ENCODE data around the gene CIB4. TPM values are rescaled to one million over a fixed set of nuclear protein-coding genes. Genes with fewer than 3 reads are reported as not detected.

CIB4 gene
- total RNA-seq, 1 experiment from 2014 or later, result not detected

- no peaks in the 10 kb centered on the region for H3K27me3 ChIP-seq (replicated peaks; ENCODE audit: control insufficient read depth, insufficient read depth, low read length)
- H3K4me1 ChIP-seq, result no peaks in the 10 kb centered on the region
- no peak overlapping the region for H3K4me3 ChIP-seq (ENCODE audit: low read depth, low read length)
- intact Hi-C loops (cut with micrococcal nuclease; ENCODE audit: unreplicated experiment), result no loop called here
- peaks cover 28% of the 10 kb centered on the region for H3K9me3 Mint-ChIP-seq (ENCODE audit: unreplicated experiment)
- no peaks in the 10 kb centered on the region for H3K36me3 ChIP-seq (ENCODE audit: control insufficient read depth, insufficient read depth, low read length)
- H3K27me3 Mint-ChIP-seq (ENCODE audit: insufficient read depth, unreplicated experiment), result no peaks in the 10 kb centered on the region
- no TSS peak for BruUV-seq (replicated peaks)
- ChIA-PET POLR2A (no interaction called here), CTCF (no interaction called here)
- no peak overlapping the region for H3K27ac Mint-ChIP-seq (ENCODE audit: unreplicated experiment)
- TF ChIP-seq CTCF (IDR thresholded peaks at IDR 0.05; ENCODE audit: insufficient read depth in 1 of 2, low read depth in 1 of 2, low read length in 1 of 2, severe bottlenecking in 1 of 2, unreplicated experiment in 1 of 2), result no peak
- H3K4me3 Mint-ChIP-seq (ENCODE audit: unreplicated experiment), result no peak overlapping the region
- H3K9me3 ChIP-seq, result peaks cover 5% of the 10 kb centered on the region; the same call in 1 of the 2 replicates
- H3K4me1 Mint-ChIP-seq (ENCODE audit: low read depth, unreplicated experiment), result peaks cover 5% of the 10 kb centered on the region
- DNase-seq, result no peak
- H3K36me3 Mint-ChIP-seq (ENCODE audit: insufficient read depth, unreplicated experiment), result no peaks in the 10 kb centered on the region
Observed at GRCh38 chr2:26660363-26660962, 19.3 kb upstream of the CIB4 start.

- Mint-ChIP-seq H3K4me3 (ENCODE audit: unreplicated experiment) (no peak overlapping the region), H3K9me3 (ENCODE audit: unreplicated experiment) (peaks cover 26% of the 10 kb centered on the region), H3K36me3 (ENCODE audit: insufficient read depth, unreplicated experiment) (no peaks in the 10 kb centered on the region), H3K27ac (ENCODE audit: unreplicated experiment) (no peak overlapping the region), H3K4me1 (ENCODE audit: low read depth, unreplicated experiment) (peaks cover 5% of the 10 kb centered on the region), H3K27me3 (ENCODE audit: insufficient read depth, unreplicated experiment) (no peaks in the 10 kb centered on the region)
- no peak for TF ChIP-seq CTCF (IDR thresholded peaks at IDR 0.05; ENCODE audit: insufficient read depth in 1 of 2, low read depth in 1 of 2, low read length in 1 of 2, severe bottlenecking in 1 of 2, unreplicated experiment in 1 of 2)
- no TSS peak for BruUV-seq (replicated peaks)
- intact Hi-C loops (cut with micrococcal nuclease; ENCODE audit: unreplicated experiment), result no loop called here
- no peaks in the 10 kb centered on the region for H3K27me3 ChIP-seq (replicated peaks; ENCODE audit: control insufficient read depth, insufficient read depth, low read length)
- H3K4me1 ChIP-seq, result no peaks in the 10 kb centered on the region
- no peak for DNase-seq
- ChIA-PET CTCF (interaction anchor here (0.6 kb wide), 1 partner anchor 62 kb away, joined by 4 read pairs; no protein-coding TSS in a partner anchor), POLR2A (no interaction called here)
- H3K9me3 ChIP-seq, result peaks cover 5% of the 10 kb centered on the region; the same call in 1 of the 2 replicates
- H3K4me3 ChIP-seq (ENCODE audit: low read depth, low read length), result no peak overlapping the region
- H3K36me3 ChIP-seq (ENCODE audit: control insufficient read depth, insufficient read depth, low read length), result no peaks in the 10 kb centered on the region
Observed at GRCh38 chr2:26658691-26659346, 17.7 kb upstream of the CIB4 start.

GRCh38 chr2:26657265-26657664 is 16.1 kb upstream of the CIB4 start:
- intact Hi-C loops (cut with micrococcal nuclease; ENCODE audit: unreplicated experiment), result no loop called here
- H3K4me3 Mint-ChIP-seq (ENCODE audit: unreplicated experiment), result no peak overlapping the region
- Histone ChIP-seq H3K9me3 (peaks cover 5% of the 10 kb centered on the region; the same call in 1 of the 2 replicates), H3K4me1 (no peaks in the 10 kb centered on the region), H3K27me3 (replicated peaks; ENCODE audit: control insufficient read depth, insufficient read depth, low read length) (no peaks in the 10 kb centered on the region), H3K36me3 (ENCODE audit: control insufficient read depth, insufficient read depth, low read length) (no peaks in the 10 kb centered on the region), H3K4me3 (ENCODE audit: low read depth, low read length) (no peak overlapping the region)
- no TSS peak for BruUV-seq (replicated peaks)
- no peak overlapping the region for H3K27ac Mint-ChIP-seq (ENCODE audit: unreplicated experiment)
- POLR2A ChIA-PET, result no interaction called here
- no peaks in the 10 kb centered on the region for H3K36me3 Mint-ChIP-seq (ENCODE audit: insufficient read depth, unreplicated experiment)
- H3K27me3 Mint-ChIP-seq (ENCODE audit: insufficient read depth, unreplicated experiment), result no peaks in the 10 kb centered on the region
- peaks cover 5% of the 10 kb centered on the region for H3K4me1 Mint-ChIP-seq (ENCODE audit: low read depth, unreplicated experiment)
- H3K9me3 Mint-ChIP-seq (ENCODE audit: unreplicated experiment), result peaks cover 26% of the 10 kb centered on the region
- CTCF ChIA-PET, result no interaction called here
- no peak for DNase-seq
- TF ChIP-seq CTCF (IDR thresholded peaks at IDR 0.05; ENCODE audit: insufficient read depth in 1 of 2, low read depth in 1 of 2, low read length in 1 of 2, severe bottlenecking in 1 of 2, unreplicated experiment in 1 of 2), result no peak

Data from Caco-2 (cell line).